Hematopoietic multipotent progenitor cell (in vitro differentiated cells): ENCODE data around the gene TTC7B. TPM values are rescaled to one million over a fixed set of nuclear protein-coding genes. Genes with fewer than 3 reads are reported as not detected.

Experiments used
- DNase-seq, 3 donors: peaks; one replicate each; pipeline ENCODE4 v3.0.0-alpha.2; 2011 to 2015; ENCODE audit warnings: low read depth in 2 of 3, low spot score in 2 of 3
- total RNA-seq: library from RNA; depleted of rRNA; stranded (reverse); fragments of >200 nt; gene quantifications from one replicate; pipeline ENCODE4 v1.2.3, GENCODE V29; 2012

Gene TTC7B
- total RNA-seq, 1 donor = 26.1 TPM

GRCh38 chr14:90777830-90778485, 38.3 kb downstream of the TTC7B start:
- DNase-seq = no peak

- DNase-seq = no peak
Observed at GRCh38 chr14:90777358-90777757, 38.9 kb downstream of the TTC7B start.

- no peak for DNase-seq
Observed at GRCh38 chr14:90775441-90775840, 40.8 kb downstream of the TTC7B start.

DNA sequence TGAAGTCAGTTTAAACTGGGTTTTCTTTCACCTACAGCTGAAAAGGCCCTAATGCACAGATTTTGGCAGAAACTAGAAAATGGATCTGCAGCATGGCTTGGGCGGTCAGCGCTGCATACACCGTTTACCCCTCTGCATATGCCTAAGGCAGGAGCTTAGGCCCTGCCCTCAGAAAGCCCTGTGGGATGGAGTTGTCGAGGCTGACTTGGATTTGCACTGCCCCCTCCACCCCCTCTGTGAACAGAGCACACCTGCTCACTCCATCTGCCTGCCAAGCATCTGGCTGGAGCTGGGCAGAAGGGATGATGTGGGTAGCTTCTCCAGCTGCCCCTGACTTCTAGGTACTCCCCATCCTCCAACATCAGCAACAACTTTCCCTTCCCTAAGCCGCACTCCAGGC, 41.9 kb downstream of the TTC7B start:
- DNase-seq = no peak

DNA sequence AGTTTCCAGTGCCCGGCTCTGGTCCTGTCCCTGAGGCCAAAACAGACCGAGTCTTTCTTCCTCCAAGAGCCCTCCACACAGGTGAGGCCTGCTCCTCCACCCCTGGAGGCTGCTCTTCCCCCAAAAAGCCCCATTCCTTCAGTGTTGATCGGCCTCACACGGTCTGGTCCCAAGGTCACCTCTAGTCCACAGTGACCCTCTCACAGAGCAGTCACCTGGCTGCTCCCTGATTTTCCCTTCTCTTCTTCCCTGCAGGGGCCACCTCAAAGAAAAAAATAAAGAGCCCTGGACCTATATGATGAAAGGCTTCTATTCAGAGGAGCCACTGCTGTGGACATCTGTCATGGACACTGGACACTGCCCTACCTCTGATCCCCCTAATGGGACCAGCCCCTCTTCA, 42.5 kb downstream of the TTC7B start:
- DNase-seq = no peak

DNA sequence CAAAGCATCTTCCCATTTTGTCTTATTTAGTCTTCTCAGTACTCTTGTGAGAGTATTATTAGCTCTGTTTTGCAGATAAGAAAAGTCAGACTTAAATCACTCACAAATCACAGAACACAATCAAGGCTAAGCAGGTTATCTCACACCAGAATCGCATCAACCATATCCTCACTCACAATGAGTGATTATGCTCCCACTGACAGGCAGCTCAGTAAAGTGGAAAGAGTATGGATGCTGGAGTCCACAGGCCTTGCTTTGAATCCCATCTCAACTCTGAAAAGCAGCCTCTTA, 43.1 kb downstream of the TTC7B start:
- no peak for DNase-seq

- DNase-seq = no peak
Observed at GRCh38 chr14:90767899-90768298, 48.3 kb downstream of the TTC7B start.

GRCh38 chr14:90760591-90761316, 55.5 kb downstream of the TTC7B start:
- peak in 1 of 3 donors; percentile 10 for DNase-seq

DNA sequence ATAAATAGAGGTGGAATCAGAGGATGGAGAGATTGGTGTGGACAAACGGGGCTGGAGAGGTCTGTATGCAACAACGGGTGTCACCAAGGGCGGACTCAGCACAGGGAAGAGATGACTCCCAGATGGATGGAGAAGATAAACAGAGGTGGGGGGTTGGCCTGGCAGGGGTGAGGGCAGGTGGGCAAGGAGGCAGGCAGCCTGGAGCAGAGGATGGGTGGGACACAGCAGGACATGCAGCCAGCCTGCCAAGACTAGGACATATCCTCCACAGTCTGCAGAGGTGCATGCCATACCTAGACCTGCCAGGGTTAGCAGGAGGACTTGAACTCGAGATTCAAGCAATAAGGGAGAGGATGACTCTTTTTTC, 56.2 kb downstream of the TTC7B start:
- no peak for DNase-seq

DNA sequence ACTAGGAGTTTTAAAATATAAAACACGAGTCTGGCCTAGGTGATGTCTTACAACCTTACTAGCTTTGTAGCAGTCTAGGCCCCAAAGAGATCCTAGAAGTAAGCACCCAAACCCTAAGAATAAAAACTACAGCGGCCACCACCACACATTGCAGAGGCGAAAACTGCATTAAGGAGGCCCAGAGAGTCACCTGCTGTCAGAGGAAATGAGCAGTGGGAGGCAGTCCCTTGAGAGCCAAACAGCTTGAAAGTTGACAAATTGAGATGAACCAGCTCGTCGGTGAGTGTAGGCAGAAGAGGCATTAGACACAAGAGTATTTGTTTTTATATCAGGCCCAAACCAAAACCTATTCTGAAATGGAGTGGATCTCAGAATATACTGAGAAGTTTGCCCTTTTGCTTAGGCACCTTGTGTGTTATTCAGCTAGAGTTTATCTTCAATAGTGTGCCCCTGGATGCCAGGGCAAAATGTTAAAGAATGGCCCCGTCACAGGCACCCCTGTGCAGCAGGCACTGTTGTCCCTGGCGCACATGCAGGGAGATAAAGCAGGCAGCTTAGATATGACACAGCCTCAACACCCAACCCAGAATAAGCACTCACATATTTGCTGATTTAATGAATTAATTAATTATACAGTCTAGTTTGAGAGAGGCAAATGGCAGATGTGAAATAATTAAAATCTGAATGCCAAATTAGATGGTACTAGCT, 56.7 kb downstream of the TTC7B start:
- DNase-seq = peak in 1 of 3 donors; percentile 36

- DNase-seq = peak in 2 of 3 donors; percentile 27 to 42
Observed at GRCh38 chr14:90758959-90759358, 57.3 kb downstream of the TTC7B start.

DNA sequence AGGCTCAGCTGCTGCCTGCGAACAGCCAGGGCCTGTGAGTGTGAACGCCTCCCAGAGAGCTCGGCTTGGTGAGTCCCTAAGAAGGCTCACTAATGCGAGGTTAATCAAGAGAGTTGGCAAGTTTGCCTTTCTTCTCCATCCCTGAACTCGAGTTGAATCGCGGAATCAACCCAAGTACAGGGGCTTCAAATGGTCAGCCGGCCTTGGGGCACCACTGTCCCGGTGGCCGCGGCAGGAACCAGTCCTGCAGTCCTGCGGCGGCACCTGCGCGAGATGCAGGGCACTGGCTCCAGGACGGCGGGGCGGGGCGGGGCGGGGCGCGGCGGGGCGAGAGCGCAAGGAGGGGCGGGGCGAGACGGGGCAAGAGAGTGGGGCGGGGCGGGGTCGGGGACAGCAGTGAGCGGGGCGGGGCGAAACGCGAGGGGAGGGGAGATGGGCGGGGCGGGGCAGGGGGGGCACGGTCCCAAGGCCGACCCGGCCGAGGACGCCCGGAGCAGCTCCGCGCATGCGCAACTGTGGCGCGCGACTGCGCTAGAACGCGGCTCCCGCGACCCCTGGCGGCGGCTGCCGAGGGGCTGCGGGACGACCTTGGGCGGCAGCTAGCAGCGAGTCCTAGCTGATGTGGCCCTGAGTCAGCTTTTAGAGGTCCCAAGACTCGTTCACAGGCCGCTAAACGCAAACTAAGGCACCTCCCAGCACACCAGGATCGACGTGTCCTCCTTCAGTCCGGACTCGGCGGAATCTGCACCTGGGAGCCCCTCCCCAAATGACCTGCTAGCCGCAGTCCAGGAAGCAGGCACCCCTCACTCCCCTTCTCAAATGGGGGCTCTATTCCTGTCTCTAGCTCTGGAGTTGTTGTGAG, 58.0 kb downstream of the TTC7B start:
- peak; percentile 93 to 99 (median 94) for DNase-seq

DNA sequence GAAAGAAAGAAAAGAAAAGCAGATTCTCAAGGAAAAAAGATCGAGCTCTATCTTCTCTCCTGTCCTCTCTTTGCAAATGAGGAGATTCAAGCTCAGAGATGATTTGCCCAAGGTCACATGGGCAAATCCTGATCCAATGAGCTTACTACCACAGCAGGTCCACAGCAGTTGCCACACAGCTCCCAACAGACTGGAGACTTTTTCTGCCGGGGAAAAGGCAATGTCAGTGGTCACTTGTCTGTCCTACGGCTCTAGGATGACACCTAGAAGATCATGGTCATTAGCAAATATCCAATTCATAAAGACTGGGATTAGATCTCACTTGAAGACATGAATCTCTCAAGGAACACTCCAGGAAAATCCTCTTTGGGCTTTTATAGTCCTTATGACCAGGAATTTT, 58.8 kb downstream of the TTC7B start:
- no peak for DNase-seq

GRCh38 chr14:90756755-90757345, 59.4 kb downstream of the TTC7B start:
- no peak for DNase-seq

DNA sequence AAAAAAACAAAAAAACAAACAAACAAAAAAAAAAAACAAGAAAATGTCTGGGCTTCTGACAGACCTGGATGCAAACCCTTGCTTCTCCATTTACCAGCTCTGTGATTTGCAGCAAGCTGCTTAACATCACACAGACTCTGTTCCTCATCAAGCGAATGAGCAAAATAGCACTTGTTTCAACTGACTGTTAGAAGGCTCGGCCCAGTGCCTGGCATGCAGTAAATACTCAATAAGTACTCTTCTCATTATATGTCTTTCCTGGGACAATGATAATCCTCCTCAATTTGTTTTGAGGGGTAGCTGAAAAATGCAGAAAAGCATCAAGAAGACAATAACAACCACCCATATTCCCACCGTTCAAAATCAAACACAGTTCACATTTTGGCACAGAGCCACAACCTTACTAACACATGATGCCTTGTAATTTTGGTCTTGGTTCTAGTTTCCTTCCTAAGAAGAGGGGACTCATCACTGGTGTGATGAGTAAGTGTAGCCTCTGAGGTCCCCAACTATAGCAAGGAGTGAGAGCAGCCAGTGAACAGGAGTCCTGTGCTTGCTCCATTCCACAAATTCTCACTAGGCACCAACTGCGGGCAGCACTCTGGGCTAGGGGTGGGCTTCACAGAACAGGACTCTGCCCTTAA, 60.4 kb downstream of the TTC7B start:
- DNase-seq = no peak

GRCh38 chr14:90753456-90754005, 62.7 kb downstream of the TTC7B start:
- DNase-seq = no peak

GRCh38 chr14:90750701-90751100, 65.5 kb downstream of the TTC7B start:
- DNase-seq = no peak

- no peak for DNase-seq
Observed at GRCh38 chr14:90750191-90750590, 66.0 kb downstream of the TTC7B start.

DNA sequence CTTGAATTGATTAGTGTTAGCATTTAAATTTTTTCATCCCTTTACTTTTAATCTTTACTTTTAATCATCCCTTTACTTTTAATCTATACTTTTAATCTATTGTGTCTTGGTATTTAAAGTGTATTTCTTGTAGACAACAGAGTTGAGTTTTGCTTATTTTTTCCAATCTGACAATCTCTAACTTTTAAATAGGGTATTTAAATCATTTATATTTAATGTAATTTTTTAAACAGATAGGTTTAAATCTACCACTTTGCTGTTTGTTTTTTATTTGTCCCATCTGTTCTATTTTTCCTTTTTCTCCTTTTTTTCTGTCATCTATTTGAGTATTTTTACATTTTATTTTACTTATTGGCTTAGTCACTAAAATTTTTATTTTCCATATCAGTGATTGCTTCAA, 68.3 kb downstream of the TTC7B start:
- no peak for DNase-seq

- DNase-seq = no peak
Observed at GRCh38 chr14:90743826-90744225, 72.4 kb downstream of the TTC7B start.
